GM12874 (cell line): Measurements from ENCODE around the gene BAZ2B.

ENCODE experiments used
- TF ChIP-seq, protein P1 (sequence below): IDR thresholded peaks from 2 replicates; pipeline ENCODE4 v1.5.1; 2011; ENCODE audit warnings: low read depth, mild to moderate bottlenecking, control low read depth, low read length, moderate library complexity; ENCODE audit not compliant: insufficient read depth

The BAZ2B gene

DNA sequence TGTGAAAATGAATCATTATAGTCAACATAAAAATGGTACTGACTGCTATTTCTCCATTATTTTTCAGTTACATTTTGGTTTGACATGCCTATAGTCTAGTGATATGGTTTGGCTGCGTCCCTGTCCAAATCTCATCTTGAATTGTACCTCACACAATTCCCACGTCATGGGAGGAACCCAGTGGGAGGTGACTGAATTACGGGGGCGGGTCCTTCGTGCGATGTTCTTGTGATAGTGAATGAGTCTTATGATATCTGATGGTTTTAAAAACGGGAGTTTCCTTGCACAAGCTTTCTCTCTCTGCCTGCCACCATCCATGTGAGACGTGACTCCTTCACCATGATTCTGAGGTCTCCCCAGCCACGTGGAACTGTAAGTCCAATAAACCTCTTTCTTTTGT is 70.3 kb downstream of the BAZ2B start:
- TF ChIP-seq, protein P1, sequence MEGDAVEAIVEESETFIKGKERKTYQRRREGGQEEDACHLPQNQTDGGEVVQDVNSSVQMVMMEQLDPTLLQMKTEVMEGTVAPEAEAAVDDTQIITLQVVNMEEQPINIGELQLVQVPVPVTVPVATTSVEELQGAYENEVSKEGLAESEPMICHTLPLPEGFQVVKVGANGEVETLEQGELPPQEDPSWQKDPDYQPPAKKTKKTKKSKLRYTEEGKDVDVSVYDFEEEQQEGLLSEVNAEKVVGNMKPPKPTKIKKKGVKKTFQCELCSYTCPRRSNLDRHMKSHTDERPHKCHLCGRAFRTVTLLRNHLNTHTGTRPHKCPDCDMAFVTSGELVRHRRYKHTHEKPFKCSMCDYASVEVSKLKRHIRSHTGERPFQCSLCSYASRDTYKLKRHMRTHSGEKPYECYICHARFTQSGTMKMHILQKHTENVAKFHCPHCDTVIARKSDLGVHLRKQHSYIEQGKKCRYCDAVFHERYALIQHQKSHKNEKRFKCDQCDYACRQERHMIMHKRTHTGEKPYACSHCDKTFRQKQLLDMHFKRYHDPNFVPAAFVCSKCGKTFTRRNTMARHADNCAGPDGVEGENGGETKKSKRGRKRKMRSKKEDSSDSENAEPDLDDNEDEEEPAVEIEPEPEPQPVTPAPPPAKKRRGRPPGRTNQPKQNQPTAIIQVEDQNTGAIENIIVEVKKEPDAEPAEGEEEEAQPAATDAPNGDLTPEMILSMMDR = no peak

GRCh38 chr2:159545085-159545484 is 71.3 kb downstream of the BAZ2B start:
- TF ChIP-seq, protein P1 = no peak

- TF ChIP-seq, protein P1 = no peak
Measured at GRCh38 chr2:159542101-159542500, 74.2 kb downstream of the BAZ2B start.

GRCh38 chr2:159539701-159540100 is 76.6 kb downstream of the BAZ2B start:
- TF ChIP-seq, protein P1 = no peak

DNA sequence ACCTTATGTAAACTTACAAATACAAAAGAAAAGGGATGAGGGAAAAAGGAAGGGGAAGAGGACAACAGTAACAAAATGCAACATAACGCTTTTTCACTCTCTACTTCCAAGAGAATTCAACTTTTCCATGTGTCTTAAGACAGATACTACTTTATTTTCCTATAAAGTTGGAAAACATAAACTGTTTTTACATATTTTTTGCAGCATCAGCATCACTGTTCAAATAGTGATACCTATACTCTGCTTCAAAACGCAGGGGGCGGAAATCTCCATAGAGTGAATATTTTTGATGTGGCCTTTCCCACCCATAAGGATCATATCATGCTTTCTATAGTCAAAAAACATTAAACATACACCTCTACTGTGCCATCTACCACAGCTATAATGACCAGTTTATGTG is 77.5 kb downstream of the BAZ2B start:
- TF ChIP-seq, protein P1 = no peak

- TF ChIP-seq, protein P1 = no peak
Measured at GRCh38 chr2:159531475-159531874, 84.9 kb downstream of the BAZ2B start.

- TF ChIP-seq, protein P1 = no peak
Measured at GRCh38 chr2:159526433-159526832, 89.9 kb downstream of the BAZ2B start.

DNA sequence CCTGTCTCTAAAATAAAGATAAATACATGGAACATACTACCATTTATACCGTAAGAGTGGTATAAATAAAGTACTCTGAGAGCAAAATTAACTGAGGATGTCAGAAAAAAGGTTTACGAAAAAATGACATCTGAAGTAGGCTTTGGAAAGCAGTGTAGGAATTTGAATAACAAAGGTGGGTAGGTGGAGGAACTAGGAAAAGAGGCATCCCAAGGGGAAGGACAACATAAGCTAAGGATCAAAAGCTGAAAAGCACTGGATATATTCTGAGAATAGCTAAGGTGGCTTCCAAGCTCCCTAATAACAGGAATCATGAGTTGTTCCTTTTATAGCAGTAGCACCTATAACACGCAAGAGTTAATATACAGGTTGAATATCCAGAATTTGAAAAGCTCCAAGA is 91.3 kb downstream of the BAZ2B start:
- TF ChIP-seq, protein P1 = no peak
